Measurements from ENCODE around the gene TAF4. TPM values are rescaled to one million over a fixed set of nuclear protein-coding genes. Genes with fewer than 3 reads are reported as not detected.

The TAF4 gene
- total and polyA plus RNA-seq, 2 of the 13 experiments (the other 11 are each of a cell fraction or from before 2014, with no cell fraction given), result 5.9 to 12.0 TPM

- TF ChIP-seq GPN1 (CRISPR knock-in tag; IDR thresholded peaks at IDR 0.05; ENCODE audit: borderline replicate concordance), result 0 out of 2 replicates have a peak, but pooled peaks have one; percentile 14
- no peak for TF ChIP-seq FOXJ3 (CRISPR knock-in tag; IDR thresholded peaks at IDR 0.05; ENCODE audit: borderline replicate concordance)
- TF ChIP-seq FOXC1 (CRISPR knock-in tag; IDR thresholded peaks at IDR 0.05; ENCODE audit: borderline replicate concordance), result no peak
- peak; percentile 40; the same call in 1 of the 2 replicates for TF ChIP-seq ZSCAN9 (CRISPR knock-in tag; IDR thresholded peaks at IDR 0.05; ENCODE audit: borderline replicate concordance)
- peak; percentile 34; the same call in 1 of the 2 replicates for TF ChIP-seq ZSCAN21 (CRISPR knock-in tag; IDR thresholded peaks at IDR 0.05; ENCODE audit: borderline replicate concordance)
- TF ChIP-seq KDM5A (IDR thresholded peaks at IDR 0.05; ENCODE audit: borderline replicate concordance, low read length), result peak; percentile 26; the same call in 1 of the 2 replicates
- TF ChIP-seq ZNF576 (CRISPR knock-in tag; IDR thresholded peaks at IDR 0.05), result 0 out of 2 replicates have a peak, but pooled peaks have one; percentile 66
- no peak for TF ChIP-seq ZNF557 (CRISPR knock-in tag; IDR thresholded peaks at IDR 0.05)
- TF ChIP-seq TBL1XR1 (IDR thresholded peaks at IDR 0.05; ENCODE audit: borderline replicate concordance, low read length, partially characterized antibody), result no peak
- no peak for TF ChIP-seq NFRKB (IDR thresholded peaks at IDR 0.05)
- peak; percentile 82 for TF ChIP-seq ZNF274 (CRISPR knock-in tag; IDR thresholded peaks at IDR 0.05)
- TF ChIP-seq HIC2 (CRISPR knock-in tag; IDR thresholded peaks at IDR 0.05; ENCODE audit: low read depth), result no peak
- no peak for TF ChIP-seq ZBTB42 (CRISPR knock-in tag; IDR thresholded peaks at IDR 0.05)
- TF ChIP-seq ZNF432 (CRISPR knock-in tag; IDR thresholded peaks at IDR 0.05; ENCODE audit: borderline replicate concordance), result no peak
- no peak for TF ChIP-seq ZC3H4 (CRISPR knock-in tag; IDR thresholded peaks at IDR 0.05; ENCODE audit: borderline replicate concordance)
- peak; percentile 61; the same call in 1 of the 3 replicates for TF ChIP-seq MXI1 (IDR thresholded peaks at IDR 0.05; ENCODE audit: borderline replicate concordance, low read depth, low read length)
- 0 out of 2 replicates have a peak, but pooled peaks have one; percentile 51 for TF ChIP-seq ZNF335 (CRISPR knock-in tag; IDR thresholded peaks at IDR 0.05)
- peak; percentile 82 for TF ChIP-seq SNAPC2 (CRISPR knock-in tag; IDR thresholded peaks at IDR 0.05)
- TF ChIP-seq, protein P1, sequence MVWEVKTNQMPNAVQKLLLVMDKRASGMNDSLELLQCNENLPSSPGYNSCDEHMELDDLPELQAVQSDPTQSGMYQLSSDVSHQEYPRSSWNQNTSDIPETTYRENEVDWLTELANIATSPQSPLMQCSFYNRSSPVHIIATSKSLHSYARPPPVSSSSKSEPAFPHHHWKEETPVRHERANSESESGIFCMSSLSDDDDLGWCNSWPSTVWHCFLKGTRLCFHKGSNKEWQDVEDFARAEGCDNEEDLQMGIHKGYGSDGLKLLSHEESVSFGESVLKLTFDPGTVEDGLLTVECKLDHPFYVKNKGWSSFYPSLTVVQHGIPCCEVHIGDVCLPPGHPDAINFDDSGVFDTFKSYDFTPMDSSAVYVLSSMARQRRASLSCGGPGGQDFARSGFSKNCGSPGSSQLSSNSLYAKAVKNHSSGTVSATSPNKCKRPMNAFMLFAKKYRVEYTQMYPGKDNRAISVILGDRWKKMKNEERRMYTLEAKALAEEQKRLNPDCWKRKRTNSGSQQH (CRISPR knock-in tag; IDR thresholded peaks at IDR 0.05; ENCODE audit: low read depth), result peak; percentile 82; the same call in 1 of the 2 replicates
- TF ChIP-seq SOX6 (IDR thresholded peaks at IDR 0.05), result no peak
- peak; percentile 59; the same call in 1 of the 2 replicates for TF ChIP-seq SOX6 (CRISPR knock-in tag; IDR thresholded peaks at IDR 0.05)
- no peak for TF ChIP-seq SP4 (CRISPR knock-in tag; IDR thresholded peaks at IDR 0.05)
- TF ChIP-seq RBM22 (optimal IDR thresholded peaks at IDR 0.05; ENCODE audit: low read length), result no peak
- no peak for TF ChIP-seq HDAC6 (IDR thresholded peaks at IDR 0.05; ENCODE audit: low read depth, low read length)
- no peak for TF ChIP-seq ZNF512 (CRISPR knock-in tag; IDR thresholded peaks at IDR 0.05)
- TF ChIP-seq ZNF772 (CRISPR knock-in tag; IDR thresholded peaks at IDR 0.05), result peak; percentile 91; the same call in 1 of the 2 replicates
These were observed 1.5 kb downstream of the TAF4 start (continued) for GRCh38 chr20:62063981-62064769.

Measured in HepG2 (cell line).